Measurements from ENCODE around the gene TTLL11. TPM values are rescaled to one million over a fixed set of nuclear protein-coding genes. Genes with fewer than 3 reads are reported as not detected.

Gene TTLL11
- total RNA-seq, 4 donors from 2014 or later, result 15.1 to 42.6 (median 29.1) TPM

DNA sequence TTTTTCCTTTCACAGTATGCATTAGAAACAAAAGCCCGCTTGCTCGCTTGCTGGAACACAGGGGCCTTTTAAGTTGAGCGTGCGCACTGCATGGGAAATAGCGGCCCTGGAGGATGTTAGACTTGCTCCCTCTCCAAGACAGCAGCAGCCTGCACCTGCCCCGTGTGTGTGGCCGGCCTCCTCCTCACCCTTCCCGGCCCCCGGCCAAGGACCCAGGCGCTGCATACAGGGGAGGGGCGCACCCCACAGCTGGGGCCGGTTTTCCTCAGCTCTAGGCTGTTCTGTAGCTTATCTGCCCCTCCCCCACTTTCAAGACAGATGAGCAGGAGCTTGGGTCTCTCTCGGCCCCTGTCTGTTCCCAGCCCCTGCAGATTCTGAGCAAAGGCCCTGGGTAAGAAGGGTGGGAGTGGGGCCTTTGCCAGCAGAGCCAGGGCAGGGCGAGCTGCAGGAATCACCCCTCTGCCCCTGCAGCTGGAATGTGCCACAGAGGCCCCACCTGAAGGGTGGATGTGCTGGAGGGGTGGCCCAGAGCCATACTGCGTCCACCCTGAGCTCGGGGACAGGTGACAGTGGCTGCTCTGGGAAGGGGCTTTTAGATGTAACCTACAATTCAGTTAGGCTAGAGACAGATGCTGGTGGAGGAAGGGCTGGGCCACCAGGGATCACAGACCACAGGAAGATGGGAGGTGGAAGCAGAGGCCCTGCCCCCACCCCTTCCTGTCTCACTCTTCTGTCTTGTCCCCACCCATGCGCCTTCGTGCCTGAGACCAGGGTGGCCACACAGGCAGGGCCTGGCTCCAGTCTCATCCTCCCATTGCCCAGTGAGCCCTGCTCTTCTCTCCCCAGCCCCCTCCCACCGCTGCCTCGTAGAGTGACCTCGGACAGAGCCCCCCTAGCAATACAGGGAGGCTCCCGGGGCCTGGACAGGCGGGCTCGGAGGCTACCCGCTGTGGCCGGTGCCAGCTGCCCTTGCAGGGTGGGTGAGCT lies 309.3 kb downstream of the TTLL11 start:
- no peak overlapping the region for H3K27ac ChIP-seq
- WGBS, 2 donors (ENCODE audit: low coverage in 1 of 2), result 100% methylated on average over 2 of the region's 26 CpGs
- peaks cover 0 to 12% (median 0%) of the 10 kb centered on the region in 3 donors for H3K4me1 ChIP-seq
- ATAC-seq, result no peak
- no peak for TF ChIP-seq POLR2AphosphoS5 (IDR thresholded peaks at IDR 0.05)
- TF ChIP-seq POLR2A (IDR thresholded peaks at IDR 0.05), result no peak
- TF ChIP-seq, protein P1, sequence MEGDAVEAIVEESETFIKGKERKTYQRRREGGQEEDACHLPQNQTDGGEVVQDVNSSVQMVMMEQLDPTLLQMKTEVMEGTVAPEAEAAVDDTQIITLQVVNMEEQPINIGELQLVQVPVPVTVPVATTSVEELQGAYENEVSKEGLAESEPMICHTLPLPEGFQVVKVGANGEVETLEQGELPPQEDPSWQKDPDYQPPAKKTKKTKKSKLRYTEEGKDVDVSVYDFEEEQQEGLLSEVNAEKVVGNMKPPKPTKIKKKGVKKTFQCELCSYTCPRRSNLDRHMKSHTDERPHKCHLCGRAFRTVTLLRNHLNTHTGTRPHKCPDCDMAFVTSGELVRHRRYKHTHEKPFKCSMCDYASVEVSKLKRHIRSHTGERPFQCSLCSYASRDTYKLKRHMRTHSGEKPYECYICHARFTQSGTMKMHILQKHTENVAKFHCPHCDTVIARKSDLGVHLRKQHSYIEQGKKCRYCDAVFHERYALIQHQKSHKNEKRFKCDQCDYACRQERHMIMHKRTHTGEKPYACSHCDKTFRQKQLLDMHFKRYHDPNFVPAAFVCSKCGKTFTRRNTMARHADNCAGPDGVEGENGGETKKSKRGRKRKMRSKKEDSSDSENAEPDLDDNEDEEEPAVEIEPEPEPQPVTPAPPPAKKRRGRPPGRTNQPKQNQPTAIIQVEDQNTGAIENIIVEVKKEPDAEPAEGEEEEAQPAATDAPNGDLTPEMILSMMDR (IDR thresholded peaks at IDR 0.05), result no peak
- TF ChIP-seq EP300 (IDR thresholded peaks at IDR 0.05), result no peak
- no peaks in the 10 kb centered on the region for H3K27me3 ChIP-seq
- no peak overlapping the region for H3K4me3 ChIP-seq
- peaks cover 0 to 68% of the 10 kb centered on the region in 2 donors for H3K36me3 ChIP-seq
- no peaks in the 10 kb centered on the region for H3K9me3 ChIP-seq

DNA sequence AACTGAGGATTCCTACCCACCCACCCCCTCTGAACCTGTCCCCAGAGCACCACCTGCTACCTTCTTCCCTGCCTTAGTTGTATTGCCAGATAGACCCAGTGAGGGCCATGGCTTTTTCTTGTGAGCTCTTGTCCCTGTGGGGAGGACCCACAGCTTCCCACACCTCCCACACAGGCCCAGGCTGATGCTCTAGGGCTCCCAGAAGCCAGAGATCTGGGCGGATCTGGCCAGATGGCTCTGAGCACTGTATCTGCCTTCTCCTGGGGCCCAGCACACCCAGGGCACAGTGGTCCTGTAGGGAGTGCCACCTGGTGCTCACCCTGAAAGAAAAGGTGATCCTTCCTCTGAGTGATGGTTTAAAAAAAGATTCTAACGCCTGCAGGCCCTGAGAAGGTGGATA lies 310.0 kb downstream of the TTLL11 start:
- peaks cover 0 to under 1% (median 0%) of the 10 kb centered on the region in 3 donors for H3K9me3 ChIP-seq
- H3K36me3 ChIP-seq, result peaks cover 0 to 68% of the 10 kb centered on the region in 2 donors
- WGBS, 2 donors (ENCODE audit: low coverage in 1 of 2), result no CpG with 5 or more reads among the region's 2 CpGs
- H3K4me3 ChIP-seq, result no peak overlapping the region
- no peak for ATAC-seq
- peaks cover 0 to 18% (median 0%) of the 10 kb centered on the region in 3 donors for H3K4me1 ChIP-seq
- no peak overlapping the region for H3K27ac ChIP-seq
- TF ChIP-seq, protein P1 (IDR thresholded peaks at IDR 0.05), result no peak
- TF ChIP-seq EP300 (IDR thresholded peaks at IDR 0.05), result no peak
- TF ChIP-seq POLR2A (IDR thresholded peaks at IDR 0.05), result no peak
- TF ChIP-seq POLR2AphosphoS5 (IDR thresholded peaks at IDR 0.05), result no peak
- no peaks in the 10 kb centered on the region for H3K27me3 ChIP-seq

DNA sequence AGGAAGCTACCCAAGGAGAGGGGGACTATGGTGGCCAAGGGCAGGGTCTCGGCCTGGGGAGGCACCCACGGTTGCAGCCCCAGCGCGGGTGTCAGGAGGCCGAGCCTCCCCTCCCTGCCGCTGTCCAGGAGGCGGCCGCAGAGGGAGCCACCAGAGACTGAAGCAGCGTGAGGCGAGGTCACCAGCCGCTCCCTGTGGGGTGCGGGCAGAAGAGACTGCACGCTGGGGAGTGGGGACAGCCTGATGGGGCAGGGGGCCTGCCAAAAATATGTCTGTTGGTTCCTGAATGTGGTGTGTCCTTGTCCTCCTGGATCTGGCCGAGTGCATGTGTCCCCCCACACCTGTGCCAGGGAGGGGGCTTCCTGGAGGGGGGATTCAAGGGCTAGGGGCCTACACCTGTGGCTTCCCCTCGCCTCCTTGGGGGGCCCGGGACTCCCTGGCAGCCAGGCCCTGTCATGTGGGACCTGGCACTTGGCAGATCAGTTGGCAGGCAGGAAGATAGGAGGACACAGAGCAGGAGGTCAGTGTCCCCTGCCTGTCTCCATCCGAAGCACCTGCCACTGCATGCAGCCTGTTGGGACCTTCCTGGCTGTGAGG lies 310.5 kb downstream of the TTLL11 start:
- H3K36me3 ChIP-seq, result peaks cover 0 to 70% of the 10 kb centered on the region in 2 donors
- no peak overlapping the region for H3K27ac ChIP-seq
- TF ChIP-seq, protein P1 (IDR thresholded peaks at IDR 0.05), result no peak
- TF ChIP-seq POLR2A (IDR thresholded peaks at IDR 0.05), result no peak
- no peak for TF ChIP-seq POLR2AphosphoS5 (IDR thresholded peaks at IDR 0.05)
- no peak for TF ChIP-seq EP300 (IDR thresholded peaks at IDR 0.05)

DNA sequence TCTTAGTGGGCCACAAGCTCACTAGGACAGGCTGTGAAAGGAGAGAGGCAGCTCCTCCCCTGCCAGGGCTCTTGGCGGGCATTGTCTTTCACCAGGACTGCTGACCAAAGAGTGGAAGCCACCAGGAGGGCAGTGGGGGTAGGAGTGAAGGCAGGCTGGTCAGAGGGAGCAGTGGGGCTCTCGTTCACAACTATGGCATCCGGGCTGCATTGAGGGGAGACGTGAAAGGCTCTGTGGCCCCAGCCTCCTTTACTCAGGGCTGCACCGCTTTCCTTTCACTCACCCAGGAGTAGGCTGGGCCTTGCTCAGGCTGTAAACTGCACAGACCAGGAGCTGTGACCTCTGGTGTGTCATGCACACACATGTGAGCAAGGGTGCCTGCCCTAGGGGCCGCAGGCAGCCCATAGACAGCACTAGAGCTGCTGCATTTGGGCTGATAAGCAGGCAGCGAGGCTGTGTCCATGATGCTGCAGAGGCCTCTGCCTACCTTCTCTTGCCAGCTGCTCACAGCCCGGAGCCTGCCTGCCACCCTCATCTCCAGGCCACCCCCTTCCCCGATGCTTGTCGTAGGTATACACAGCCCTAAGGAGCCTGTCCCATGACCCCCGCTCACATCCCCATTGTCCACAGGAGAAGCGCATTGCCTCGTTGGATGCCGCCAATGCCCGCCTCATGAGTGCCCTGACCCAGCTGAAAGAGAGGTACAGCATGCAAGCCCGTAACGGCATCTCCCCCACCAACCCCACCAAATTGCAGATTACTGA lies 311.2 kb downstream of the TTLL11 start:
- H3K27ac ChIP-seq, result no peak overlapping the region
- no peaks in the 10 kb centered on the region for H3K27me3 ChIP-seq
- peaks cover 0 to 18% (median 0%) of the 10 kb centered on the region in 3 donors for H3K4me1 ChIP-seq
- 100% methylated on average over 1 of the region's 17 CpGs; no CpG with 5 or more reads in 1 of the 2 donors for WGBS, 2 donors (ENCODE audit: low coverage in 1 of 2)
- peaks cover 0 to 4% (median 0%) of the 10 kb centered on the region in 3 donors for H3K9me3 ChIP-seq
- no peak overlapping the region for H3K4me3 ChIP-seq
- no peak for TF ChIP-seq POLR2AphosphoS5 (IDR thresholded peaks at IDR 0.05)
- TF ChIP-seq POLR2A (IDR thresholded peaks at IDR 0.05), result no peak
- TF ChIP-seq EP300 (IDR thresholded peaks at IDR 0.05), result no peak
- TF ChIP-seq, protein P1 (IDR thresholded peaks at IDR 0.05), result no peak
- ATAC-seq, result no peak
- H3K36me3 ChIP-seq, result peaks cover 0 to 77% of the 10 kb centered on the region in 2 donors

More for the DNA sequence above, 310.5 kb downstream of the TTLL11 start:
- peaks cover 0 to 18% (median 0%) of the 10 kb centered on the region in 3 donors for H3K4me1 ChIP-seq
- no peak for ATAC-seq
- peaks cover 0 to 4% (median 0%) of the 10 kb centered on the region in 3 donors for H3K9me3 ChIP-seq
- H3K27me3 ChIP-seq, result no peaks in the 10 kb centered on the region
- WGBS, 2 donors (ENCODE audit: low coverage in 1 of 2), result no CpG with 5 or more reads among the region's 17 CpGs
- H3K4me3 ChIP-seq, result no peak overlapping the region

Data from gastroesophageal sphincter (tissue), 4 donors.